Loucy (cell line): Measurements from ENCODE around the gene FGF22.

Source experiments
- CTCF ChIP-seq: fragments of 200-600 bp; sonication (generic); conservative IDR thresholded peaks from 2 replicates; pipeline ENCODE4 v1.5.1; 2014; ENCODE audit warnings: mild to moderate bottlenecking, antibody characterized with exemption, low read length
- EZH2phosphoT487 ChIP-seq: fragments of 200-600 bp; IDR thresholded peaks from 2 replicates; pipeline ENCODE4 v1.6.1; 2018; ENCODE audit warnings: antibody characterized with exemption, mild to moderate bottlenecking, moderate library complexity, borderline replicate concordance

DNA sequence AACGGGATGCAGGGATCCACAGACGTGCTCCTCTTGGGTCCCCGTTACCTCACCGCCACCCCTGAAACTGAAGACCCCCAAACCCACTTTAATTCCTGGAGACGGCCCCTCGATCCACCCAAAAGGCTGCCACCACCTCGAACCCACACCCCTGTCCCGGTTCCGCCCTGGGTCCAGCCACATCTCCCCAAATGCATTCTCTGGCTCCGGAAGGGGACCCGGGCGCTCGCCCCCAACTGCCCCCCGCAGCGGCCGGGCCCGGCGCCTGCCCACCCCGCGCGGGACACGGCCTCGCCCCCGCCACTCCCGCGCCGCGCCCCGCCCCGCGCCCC lies 36.3 kb downstream of the FGF22 start:
- TF ChIP-seq CTCF (no peak), EZH2phosphoT487 (no peak)
